Thyroid gland (tissue), 4 donors: ENCODE results near the gene ATXN2L.

Experiments
- CTCF ChIP-seq, 6 experiments: fragments of 200-600 bp in 3 of 6; fragments of 450-650 bp in 3 of 6; sonication (generic) in 3 of 6; IDR thresholded peaks; one replicate each; pipeline ENCODE4 v1.5.1; 2016 to 2019; ENCODE audit warnings: antibody characterized with exemption in 6 of 6, mild to moderate bottlenecking in 2 of 6, inconsistent platforms in 1 of 6, moderate library complexity in 1 of 6
- POLR2A ChIP-seq, 2 donors: fragments of 450-650 bp; IDR thresholded peaks; one replicate each; pipeline ENCODE4 v1.6.1; 2017; ENCODE audit warnings: antibody characterized with exemption in 2 of 2, mild to moderate bottlenecking in 2 of 2, moderate library complexity in 1 of 2

- no peak for TF ChIP-seq CTCF (IDR thresholded peaks at IDR 0.05)
- no peak for TF ChIP-seq POLR2A (IDR thresholded peaks at IDR 0.05)
Observed at GRCh38 chr16:28839899-28840298, 17.1 kb downstream of the ATXN2L start.
